GM23338 (cell line): ENCODE results near the gene HOXD9. TPM values are rescaled to one million over a fixed set of nuclear protein-coding genes. Genes with fewer than 3 reads are reported as not detected.

ENCODE experiments used
- ATAC-seq: fragments of 200-7000 bp; cut with Tn5 transposase; 3 replicates; pipeline ENCODE4 v1.9.1; 2020
- DNase-seq: peaks from one replicate; pipeline ENCODE4 v3.0.0-alpha.2; 2015; ENCODE audit warnings: low spot score
- H2AFZ ChIP-seq: fragments of 200-600 bp; sonication (generic); 2 replicates; pipeline ENCODE4 v1.8.0; 2016; ENCODE audit warnings: antibody characterized with exemption, mild to moderate bottlenecking, moderate library complexity
- H3F3A ChIP-seq: fragments of 200-600 bp; sonication (generic); replicated peaks from 2 replicates; pipeline ENCODE4 v1.8.0; 2017; ENCODE audit warnings: antibody characterized with exemption, mixed run types, low read depth
- H3K27ac ChIP-seq: fragments of 200-600 bp; sonication (generic); 2 replicates; pipeline ENCODE4 v1.6.1; 2016; ENCODE audit warnings: low read depth
- H3K27me3 ChIP-seq: fragments of 200-600 bp; sonication (generic); 2 replicates; pipeline ENCODE4 v1.8.0; 2016; ENCODE audit warnings: mild to moderate bottlenecking, mixed run types, moderate library complexity; ENCODE audit not compliant: insufficient read depth
- H3K36me3 ChIP-seq: fragments of 200-600 bp; sonication (generic); 2 replicates; pipeline ENCODE4 v1.8.0; 2016; ENCODE audit warnings: mild to moderate bottlenecking; ENCODE audit not compliant: insufficient read depth
- H3K4me1 ChIP-seq: fragments of 200-600 bp; sonication (generic); 2 replicates; pipeline ENCODE4 v1.8.0; 2016; ENCODE audit warnings: mild to moderate bottlenecking, moderate library complexity; ENCODE audit not compliant: insufficient read depth
- H3K4me2 ChIP-seq: fragments of 200-600 bp; sonication (generic); 2 replicates; pipeline ENCODE4 v1.7.1; 2017; ENCODE audit warnings: mixed run types
- H3K4me3 ChIP-seq: fragments of 200-600 bp; sonication (generic); 2 replicates; pipeline ENCODE4 v1.6.1; 2016; ENCODE audit warnings: mixed run types
- H3K79me2 ChIP-seq: fragments of 200-600 bp; sonication (generic); replicated peaks from 2 replicates; pipeline ENCODE4 v1.8.0; 2017; ENCODE audit warnings: mild to moderate bottlenecking; ENCODE audit not compliant: insufficient read depth
- H3K9me2 ChIP-seq: fragments of 200-600 bp; sonication (generic); 2 replicates; pipeline ENCODE4 v1.8.0; 2017; ENCODE audit not compliant: insufficient read depth
- H4K20me1 ChIP-seq: fragments of 200-600 bp; sonication (generic); replicated peaks from 2 replicates; pipeline ENCODE4 v1.8.0; 2017; ENCODE audit warnings: mild to moderate bottlenecking; ENCODE audit not compliant: insufficient read depth
- H3K27ac Mint-ChIP-seq: 2 replicates; pipeline ENCODE4 v1.8.0; 2020; ENCODE audit warnings: inconsistent platforms, mild to moderate bottlenecking, moderate library complexity, mixed read lengths
- H3K27me3 Mint-ChIP-seq: 3 replicates; pipeline ENCODE4 v1.8.0; 2022; ENCODE audit warnings: low read depth, mild to moderate bottlenecking, moderate library complexity, mixed read lengths, inconsistent platforms; ENCODE audit not compliant: insufficient read depth, poor library complexity
- H3K36me3 Mint-ChIP-seq: 3 replicates; pipeline ENCODE4 v1.8.0; 2021; ENCODE audit warnings: low read depth, mild to moderate bottlenecking, inconsistent platforms, moderate library complexity, mixed read lengths
- H3K4me1 Mint-ChIP-seq: 3 replicates; pipeline ENCODE4 v1.8.0; 2020; ENCODE audit warnings: mild to moderate bottlenecking, inconsistent platforms, mixed read lengths
- H3K4me3 Mint-ChIP-seq: 3 replicates; pipeline ENCODE4 v1.8.0; 2021; ENCODE audit warnings: moderate library complexity, mild to moderate bottlenecking, inconsistent platforms, mixed read lengths
- H3K9me3 Mint-ChIP-seq: 3 replicates; pipeline ENCODE4 v1.8.0; 2020; ENCODE audit warnings: moderate library complexity, mild to moderate bottlenecking, inconsistent platforms, mixed read lengths
- CREB1 ChIP-seq: fragments of 250-450 bp; sonication (Bioruptor Pico); IDR thresholded peaks from 2 replicates; pipeline ENCODE4 v1.5.0; 2020; ENCODE audit warnings: low read depth, mild to moderate bottlenecking, moderate library complexity
- CTCF ChIP-seq, 2 experiments: fragments of 200-600 bp in 1 of 2; sonication (generic) in 1 of 2; conservative IDR thresholded peaks; 2 replicates each; pipeline versions ENCODE4 v1.5.1 to v1.6.1; 2016 to 2017; ENCODE audit warnings: antibody characterized with exemption in 2 of 2, low read depth in 2 of 2, mild to moderate bottlenecking in 2 of 2, moderate library complexity in 1 of 2
- EZH2 ChIP-seq: fragments of 200-600 bp; sonication (generic); IDR thresholded peaks from one replicate; pipeline ENCODE4 v1.8.0; 2017; ENCODE audit warnings: antibody characterized with exemption, mild to moderate bottlenecking, low read depth; ENCODE audit not compliant: unreplicated experiment
- EZH2phosphoT487 ChIP-seq: fragments of 200-600 bp; sonication (generic); IDR thresholded peaks from one replicate; pipeline ENCODE4 v1.8.1; 2018; ENCODE audit warnings: antibody characterized with exemption; ENCODE audit not compliant: unreplicated experiment
- JUNB ChIP-seq: IDR thresholded peaks from one replicate; pipeline ENCODE4 v1.6.1; 2016; ENCODE audit warnings: antibody characterized with exemption; ENCODE audit not compliant: unreplicated experiment
- POLR2AphosphoS5 ChIP-seq: IDR thresholded peaks from 2 replicates; pipeline ENCODE4 v1.6.1; 2016; ENCODE audit warnings: antibody characterized with exemption, low read depth
- STAT1 ChIP-seq: IDR thresholded peaks from one replicate; pipeline ENCODE4 v1.6.1; 2016; ENCODE audit warnings: antibody characterized with exemption; ENCODE audit not compliant: unreplicated experiment
- ZNF114 ChIP-seq: fragments of 250-450 bp; sonication (Bioruptor Pico); IDR thresholded peaks from 2 replicates; pipeline ENCODE4 v1.5.0; 2020; ENCODE audit warnings: mild to moderate bottlenecking, moderate library complexity
- ZNF331 ChIP-seq: fragments of 250-450 bp; sonication (Bioruptor Pico); IDR thresholded peaks from 2 replicates; pipeline ENCODE4 v1.5.0; 2020; ENCODE audit warnings: low read depth, mild to moderate bottlenecking, moderate library complexity
- polyA plus RNA-seq: library from polyadenylated mRNA; unstranded; fragments of >200 nt; fragmentation: Nextera tagmentation; extraction: Ambion mirVana; gene quantifications from 2 replicates; pipeline ENCODE4 v1.2.1, GENCODE V29; 2016
- total RNA-seq: library from RNA; depleted of rRNA; stranded (reverse); fragments of >200 nt; shearing (Covaris generic); gene quantifications from 2 replicates; pipeline ENCODE4 v1.2.3, GENCODE V29; 2014

HOXD9 gene
- total and polyA plus RNA-seq, 2 experiments from 2014 or later, result not detected

- Histone ChIP-seq H3K79me2 (no peaks in the 10 kb centered on the region), H3K9me2 (no peaks in the 10 kb centered on the region), H3K4me3 (0 out of 2 replicates have a peak overlapping the region, but pooled peaks have one; percentile 20), H2AFZ (no peak overlapping the region), H3K27ac (no peak overlapping the region), H3K36me3 (no peaks in the 10 kb centered on the region), H3K27me3 (peaks cover 99% of the 10 kb centered on the region), H3K4me2 (no peak overlapping the region), H3F3A (peaks cover 42% of the 10 kb centered on the region), H4K20me1 (peaks cover 31% of the 10 kb centered on the region), H3K4me1 (peaks cover 37% of the 10 kb centered on the region)
- H3K36me3 Mint-ChIP-seq, result no peaks in the 10 kb centered on the region; the same call in 2 of the 3 replicates
- H3K4me1 Mint-ChIP-seq, result peaks cover 23% of the 10 kb centered on the region
- H3K9me3 Mint-ChIP-seq, result peaks cover 5% of the 10 kb centered on the region
- H3K27me3 Mint-ChIP-seq, result peaks cover 94% of the 10 kb centered on the region
- DNase-seq (no peak), ATAC-seq (no peak)
- TF ChIP-seq EZH2phosphoT487 (peak; percentile 91), STAT1 (no peak), CREB1 (no peak), EZH2 (peak; percentile 97), ZNF114 (CRISPR knock-in tag) (no peak), CTCF (conservative IDR thresholded peaks at IDR 0.05; ENCODE audit: low read depth in 2 of 2) (no peak), POLR2AphosphoS5 (no peak)
- H3K27ac Mint-ChIP-seq, result no peak overlapping the region
- H3K4me3 Mint-ChIP-seq, result no peak overlapping the region; the same call in 2 of the 3 replicates
Measured at GRCh38 chr2:176109192-176109901, 13.2 kb upstream of the HOXD9 start.

GRCh38 chr2:176109946-176110345 is 12.6 kb upstream of the HOXD9 start:
- no peak for TF ChIP-seq ZNF331 (CRISPR knock-in tag)
- no peak for TF ChIP-seq JUNB
- no peak for TF ChIP-seq POLR2AphosphoS5
- TF ChIP-seq EZH2, result peak; percentile 60
- TF ChIP-seq CTCF (conservative IDR thresholded peaks at IDR 0.05; ENCODE audit: low read depth in 2 of 2), result no peak
- no peak overlapping the region for H3K27ac Mint-ChIP-seq
- ATAC-seq, result no peak
- Histone ChIP-seq H3K4me1 (peaks cover 37% of the 10 kb centered on the region), H2AFZ (no peak overlapping the region), H3K36me3 (no peaks in the 10 kb centered on the region), H3F3A (peaks cover 48% of the 10 kb centered on the region), H3K27ac (no peak overlapping the region), H3K79me2 (no peaks in the 10 kb centered on the region), H3K9me2 (no peaks in the 10 kb centered on the region), H4K20me1 (peaks cover 31% of the 10 kb centered on the region), H3K27me3 (peaks cover 99% of the 10 kb centered on the region), H3K4me2 (no peak overlapping the region), H3K4me3 (no peak overlapping the region)
- H3K36me3 Mint-ChIP-seq, result no peaks in the 10 kb centered on the region; the same call in 2 of the 3 replicates
- peaks cover 94% of the 10 kb centered on the region for H3K27me3 Mint-ChIP-seq
- H3K9me3 Mint-ChIP-seq, result peaks cover 5% of the 10 kb centered on the region
- no peak for DNase-seq
- H3K4me3 Mint-ChIP-seq, result no peak overlapping the region
- peaks cover 22% of the 10 kb centered on the region for H3K4me1 Mint-ChIP-seq
